GM12872 (cell line): ENCODE data around the gene RPRD1A.

Source experiments
- TF ChIP-seq, protein P1 (sequence below): IDR thresholded peaks from 3 replicates; pipeline ENCODE4 v1.5.1; 2011; ENCODE audit warnings: low read depth, mild to moderate bottlenecking, low read length, moderate library complexity; ENCODE audit not compliant: insufficient read depth

RPRD1A gene

DNA sequence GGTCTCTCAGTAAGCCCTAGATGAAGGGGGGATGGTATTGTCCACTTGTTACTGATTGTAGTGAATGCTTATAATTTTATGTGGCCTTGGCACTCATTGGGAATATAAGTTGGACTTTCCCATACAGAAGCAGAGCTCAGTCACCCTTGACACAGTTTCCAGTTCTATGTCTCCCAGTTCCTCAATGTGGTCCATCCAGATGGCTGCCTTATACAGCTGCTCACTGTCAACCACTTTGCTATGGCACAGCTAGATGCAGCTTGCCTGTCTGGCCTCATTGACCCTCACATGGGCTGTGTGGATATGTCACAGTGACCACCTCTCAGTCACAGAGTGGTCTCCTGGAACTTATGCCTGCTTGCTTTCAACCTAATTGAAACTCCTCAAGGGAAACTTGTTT, 40.1 kb upstream of the RPRD1A start:
- TF ChIP-seq, protein P1, sequence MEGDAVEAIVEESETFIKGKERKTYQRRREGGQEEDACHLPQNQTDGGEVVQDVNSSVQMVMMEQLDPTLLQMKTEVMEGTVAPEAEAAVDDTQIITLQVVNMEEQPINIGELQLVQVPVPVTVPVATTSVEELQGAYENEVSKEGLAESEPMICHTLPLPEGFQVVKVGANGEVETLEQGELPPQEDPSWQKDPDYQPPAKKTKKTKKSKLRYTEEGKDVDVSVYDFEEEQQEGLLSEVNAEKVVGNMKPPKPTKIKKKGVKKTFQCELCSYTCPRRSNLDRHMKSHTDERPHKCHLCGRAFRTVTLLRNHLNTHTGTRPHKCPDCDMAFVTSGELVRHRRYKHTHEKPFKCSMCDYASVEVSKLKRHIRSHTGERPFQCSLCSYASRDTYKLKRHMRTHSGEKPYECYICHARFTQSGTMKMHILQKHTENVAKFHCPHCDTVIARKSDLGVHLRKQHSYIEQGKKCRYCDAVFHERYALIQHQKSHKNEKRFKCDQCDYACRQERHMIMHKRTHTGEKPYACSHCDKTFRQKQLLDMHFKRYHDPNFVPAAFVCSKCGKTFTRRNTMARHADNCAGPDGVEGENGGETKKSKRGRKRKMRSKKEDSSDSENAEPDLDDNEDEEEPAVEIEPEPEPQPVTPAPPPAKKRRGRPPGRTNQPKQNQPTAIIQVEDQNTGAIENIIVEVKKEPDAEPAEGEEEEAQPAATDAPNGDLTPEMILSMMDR: no peak

DNA sequence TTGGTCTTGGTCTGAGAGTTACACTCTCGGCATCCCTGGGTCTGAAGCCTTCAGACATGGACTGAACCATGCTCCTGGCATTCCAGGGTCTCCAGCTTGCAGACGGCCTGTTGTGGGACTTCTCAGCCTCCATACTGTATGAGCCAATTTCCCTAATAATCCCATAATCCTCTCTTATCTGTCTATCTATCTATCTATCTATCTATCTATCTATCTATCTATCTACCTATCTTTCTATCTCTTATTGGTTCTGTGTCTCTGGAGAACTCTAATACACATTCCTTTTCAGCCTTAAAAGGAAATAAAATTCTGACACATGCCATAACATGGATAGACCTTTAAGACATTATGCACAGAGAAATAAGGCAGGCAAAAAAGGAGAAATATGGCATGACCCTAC, 37.4 kb upstream of the RPRD1A start:
- TF ChIP-seq, protein P1: no peak

DNA sequence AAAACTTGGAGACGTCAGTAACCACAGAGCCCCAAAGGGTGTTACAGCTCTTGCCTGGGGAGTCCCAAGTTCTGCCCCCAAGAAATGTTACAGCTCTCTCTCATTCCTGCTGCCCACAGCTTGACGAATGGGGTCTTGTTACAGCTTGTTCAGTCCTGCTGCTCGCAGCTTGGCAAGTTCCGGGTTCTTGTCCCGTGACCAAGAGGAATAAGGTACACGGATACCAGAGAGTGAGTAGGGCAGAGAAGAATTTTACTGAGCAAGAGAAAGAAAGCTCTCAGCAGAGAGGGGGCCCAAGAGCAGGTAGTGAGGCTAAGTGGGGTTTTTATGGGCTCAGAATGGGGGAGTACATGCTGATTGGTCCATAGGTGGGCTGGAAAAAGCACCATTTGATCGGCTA, 34.6 kb upstream of the RPRD1A start:
- TF ChIP-seq, protein P1: no peak

DNA sequence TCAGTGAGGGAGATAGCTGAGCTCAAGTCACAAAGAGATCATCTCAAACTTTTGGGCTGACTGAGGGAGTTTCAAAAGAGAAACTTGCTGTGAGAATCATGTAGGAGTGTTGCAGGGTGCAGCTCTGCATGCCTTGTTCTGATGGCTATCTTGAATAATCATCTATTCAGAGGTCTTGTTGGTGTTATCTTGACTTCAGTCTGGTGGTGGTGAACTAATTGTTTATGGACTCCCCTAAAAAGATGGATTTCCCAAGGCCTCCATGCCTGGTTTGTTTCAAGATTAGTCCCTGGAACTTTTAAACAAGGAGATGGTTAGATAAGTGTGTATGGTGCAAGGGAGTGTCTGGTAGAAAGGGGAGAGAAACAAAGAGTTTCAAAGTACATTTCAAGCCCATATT, 32.0 kb upstream of the RPRD1A start:
- TF ChIP-seq, protein P1: no peak

DNA sequence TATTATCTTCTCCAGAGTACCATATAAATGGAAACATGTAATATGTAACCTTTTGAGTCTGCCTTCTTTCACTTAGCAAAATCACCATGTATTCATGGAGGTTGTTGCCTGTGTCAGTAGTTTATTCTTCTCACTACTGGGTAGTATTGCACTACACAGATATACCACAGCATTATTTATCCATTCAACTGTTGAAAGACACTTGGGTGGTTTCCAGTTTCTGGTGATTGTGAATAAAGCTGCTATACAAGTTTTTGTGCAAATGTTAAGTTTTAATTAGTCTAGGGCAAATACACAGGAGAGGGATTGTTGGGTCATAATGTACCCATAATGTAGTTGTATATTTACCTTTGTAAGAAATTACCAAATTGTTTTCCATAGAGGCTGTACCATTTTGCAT, 29.6 kb upstream of the RPRD1A start:
- TF ChIP-seq, protein P1: no peak

DNA sequence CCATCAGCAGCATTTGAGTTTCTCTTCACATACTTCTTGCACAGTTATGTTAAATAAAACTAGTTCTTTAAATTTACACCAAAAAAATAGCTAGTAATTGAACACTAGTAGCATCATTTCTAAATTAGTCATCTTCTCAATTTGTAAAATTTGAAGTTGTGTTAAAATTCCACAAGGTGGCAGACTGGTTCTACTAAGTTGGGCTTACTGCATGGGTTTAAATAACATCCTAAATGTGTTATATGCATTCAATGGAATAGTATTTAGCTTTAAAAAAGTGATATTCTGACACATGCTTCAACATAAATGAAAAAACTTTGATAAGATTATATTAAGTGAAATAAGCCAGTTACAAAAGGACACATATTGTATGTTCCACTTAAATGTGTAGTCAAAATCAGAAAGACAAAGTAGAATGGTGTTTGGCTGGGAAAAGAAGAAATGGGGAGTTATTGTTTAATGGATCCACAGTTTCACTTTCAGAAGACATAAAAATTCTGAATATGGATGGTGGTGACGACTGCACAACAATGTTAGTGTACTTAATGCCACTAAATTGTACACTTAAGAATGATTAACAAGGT, 28.7 kb upstream of the RPRD1A start:
- TF ChIP-seq, protein P1: peak; percentile 30; the same call in 2 of the 3 replicates

DNA sequence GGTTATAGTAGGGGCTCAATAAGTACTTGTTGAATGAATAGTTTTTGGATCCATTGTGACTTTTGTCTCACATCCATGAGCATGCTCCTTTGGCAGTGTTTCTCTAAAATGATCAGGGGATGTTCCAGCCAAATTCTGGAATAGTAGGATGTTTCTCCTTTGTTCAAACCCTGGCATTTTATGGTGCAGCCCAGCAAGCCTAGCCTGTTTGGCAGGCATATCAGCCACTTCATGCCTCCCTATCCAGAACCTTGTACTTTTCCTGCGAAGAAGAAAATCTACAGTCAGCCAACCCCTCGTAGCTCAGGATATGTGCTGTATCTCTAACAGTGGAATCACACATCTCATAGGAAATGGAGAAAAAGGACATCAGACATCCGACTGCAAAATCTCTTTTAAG, 27.1 kb upstream of the RPRD1A start:
- TF ChIP-seq, protein P1: no peak

DNA sequence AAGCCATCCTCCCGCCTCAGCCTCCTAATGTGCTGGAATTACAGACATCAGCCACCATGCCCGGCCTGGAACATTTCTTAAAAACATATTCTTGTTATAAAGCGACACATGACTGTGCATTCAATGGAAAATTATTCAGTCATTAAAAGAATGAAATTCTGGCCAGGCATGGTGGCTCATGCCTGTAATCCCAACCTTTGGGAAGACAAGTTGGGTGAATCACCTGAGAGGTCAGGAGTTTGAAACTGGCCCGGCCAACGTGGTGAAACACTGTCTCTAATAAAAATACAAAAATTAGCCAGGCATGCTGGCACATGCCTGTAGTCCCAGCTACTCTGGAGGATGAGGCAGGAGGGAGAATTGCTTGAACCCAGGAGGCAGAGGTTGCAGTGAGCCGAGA, 21.6 kb upstream of the RPRD1A start:
- TF ChIP-seq, protein P1: no peak
